HPDE6-E6E7 (cell line): Measurements from ENCODE around the gene CHMP6.
"Not testable (repeated sequence)": the region's sequence is repeated elsewhere in the genome, so short reads cannot be mapped to it uniquely, and the experiment has no call there.

Source experiments
- DNase-seq: peaks from one replicate; pipeline ENCODE4 v3.0.0; 2011; ENCODE audit warnings: missing footprints; ENCODE audit errors: extremely low spot score

The CHMP6 gene

GRCh38 chr17:81029859-81030258 lies 38.2 kb downstream of the CHMP6 start:
- DNase-seq: no peak

- DNase-seq: not testable (repeated sequence)
Observed at GRCh38 chr17:81030312-81030711, 38.7 kb downstream of the CHMP6 start.

- DNase-seq: no peak
Observed at GRCh38 chr17:81030741-81031565, 39.3 kb downstream of the CHMP6 start.

DNA sequence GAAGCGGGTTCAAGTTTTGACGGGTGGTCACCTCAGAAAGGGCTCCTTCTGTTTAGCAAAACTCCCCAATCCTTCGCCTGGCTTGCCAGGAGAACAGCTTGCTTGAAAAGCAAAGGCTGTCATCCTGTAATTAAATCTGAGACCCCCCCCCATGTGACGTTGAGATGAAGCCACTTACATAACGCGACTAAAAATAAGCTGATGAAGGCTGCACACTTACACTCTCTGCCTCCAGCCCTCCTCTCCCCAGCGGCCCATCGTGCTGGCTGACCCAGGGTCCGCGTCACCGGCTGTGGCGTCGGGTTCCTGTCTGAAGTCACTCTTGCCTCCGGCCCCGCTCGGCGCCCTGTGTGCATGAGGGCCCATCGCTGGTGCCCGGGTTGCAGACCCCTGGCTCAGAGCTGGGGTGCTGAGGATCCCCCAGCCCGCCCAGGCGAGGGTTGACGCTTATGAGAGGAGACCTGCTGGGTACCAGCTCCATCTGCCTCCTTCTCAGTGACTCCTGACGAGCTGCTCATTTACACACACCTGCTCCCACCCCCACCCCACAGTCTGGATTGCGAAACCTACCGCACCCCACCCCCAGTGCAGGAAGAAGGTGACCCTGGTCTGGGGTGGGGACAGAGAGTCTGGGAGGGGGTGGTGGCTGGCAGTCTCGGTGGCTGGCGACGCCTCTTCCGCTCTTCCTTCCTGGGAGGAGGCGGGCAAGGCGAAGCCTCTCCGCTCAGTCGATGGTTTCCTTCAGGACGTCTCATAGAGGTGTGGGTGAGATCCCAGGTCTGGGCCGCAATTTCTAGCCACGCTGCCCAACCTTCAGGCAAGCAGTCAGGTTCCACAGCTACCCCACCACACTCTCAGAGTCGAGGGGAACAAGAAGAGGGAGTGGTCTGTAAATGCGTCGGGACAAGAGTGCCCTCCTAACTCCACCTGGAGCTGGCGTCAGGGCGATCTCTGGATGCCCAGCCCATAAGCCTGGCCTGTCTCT lies 40.2 kb downstream of the CHMP6 start:
- no peak for DNase-seq

DNA sequence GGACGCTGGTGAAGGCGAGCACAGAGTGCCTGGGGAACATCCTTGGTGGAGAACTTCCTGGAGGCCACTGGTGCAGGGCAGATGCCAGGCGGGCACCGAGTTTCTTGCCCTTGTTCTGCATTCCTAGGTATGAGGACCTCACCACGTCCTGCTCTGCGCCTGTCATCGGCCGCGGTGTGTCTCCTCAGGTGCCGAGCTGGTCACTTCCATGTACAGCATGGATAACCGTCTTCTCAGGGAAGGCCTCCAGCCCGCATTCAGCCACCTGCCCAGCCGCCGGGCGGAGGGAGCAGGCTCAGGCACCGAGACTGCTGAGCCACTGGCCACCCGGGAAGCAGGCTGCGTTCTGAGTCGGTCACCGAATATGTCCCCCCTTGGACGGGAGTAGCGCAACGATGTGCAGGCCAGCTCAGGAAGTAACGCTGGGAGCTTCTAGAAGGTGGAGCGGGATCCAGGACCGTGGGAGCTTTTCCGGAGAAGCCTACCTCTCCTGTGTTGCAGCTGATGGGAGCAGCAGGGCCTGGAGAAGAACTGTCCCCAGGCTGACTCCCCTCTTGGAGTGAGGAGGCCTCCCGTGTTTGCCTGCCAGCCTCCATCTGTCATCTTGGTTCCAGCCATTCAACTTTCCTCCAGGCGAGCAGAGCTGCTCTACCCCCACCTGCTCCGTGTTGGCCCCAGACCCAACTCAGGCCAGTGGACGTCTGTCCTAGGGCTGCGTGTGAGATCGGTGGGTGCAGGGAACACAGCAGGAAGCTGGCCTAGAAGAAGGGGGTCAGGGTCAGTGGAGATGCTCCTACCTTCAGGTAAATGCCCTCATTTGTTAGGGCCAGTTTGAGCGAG lies 41.2 kb downstream of the CHMP6 start:
- DNase-seq: no peak

GRCh38 chr17:81033535-81034167 lies 42.0 kb downstream of the CHMP6 start:
- no peak for DNase-seq

- DNase-seq: no peak
Observed at GRCh38 chr17:81034168-81034777, 42.6 kb downstream of the CHMP6 start.

DNA sequence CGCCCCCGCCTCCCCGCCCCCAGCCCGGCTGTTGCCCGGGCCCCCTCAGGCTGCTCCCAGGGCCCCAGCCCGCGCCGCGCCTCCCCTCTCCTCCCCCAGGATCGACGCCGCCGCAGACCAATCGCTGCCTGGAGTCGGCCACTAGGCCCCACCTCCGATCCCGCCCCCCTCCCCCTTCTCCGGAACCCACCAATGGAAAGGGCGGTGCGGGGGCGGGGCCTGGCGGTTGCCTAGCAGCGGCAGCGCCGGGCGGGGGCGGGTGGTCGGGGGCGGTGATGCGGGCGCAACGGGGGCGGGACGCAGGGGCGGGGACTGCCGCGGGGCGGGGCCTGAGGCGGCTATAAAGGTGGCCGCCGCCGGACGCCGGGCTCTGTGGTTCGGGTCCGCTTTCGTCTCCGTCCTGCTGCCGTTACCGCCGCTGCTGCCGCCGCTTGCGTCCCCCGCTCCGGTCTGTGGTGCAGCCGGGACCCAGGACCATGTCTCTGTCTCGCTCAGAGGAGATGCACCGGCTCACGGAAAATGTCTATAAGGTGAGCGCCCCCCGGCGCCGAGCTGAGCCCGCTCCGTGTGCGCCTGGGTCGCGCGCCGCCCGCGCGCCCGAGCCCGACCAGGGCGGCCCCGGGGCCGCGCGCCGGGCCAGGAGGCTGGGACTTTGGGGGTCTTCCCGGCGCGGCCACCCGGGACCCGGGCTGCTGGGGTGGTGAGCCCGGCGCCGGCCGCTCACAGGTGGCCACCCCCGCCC lies 43.3 kb downstream of the CHMP6 start, which contains the start of gene BAIAP2:
Gene BAIAP2 (plus strand): TSS at position 373 of the 742 bp plus-strand sequence. CDS start 104 bp downstream, at position 477.
- DNase-seq: peak; percentile 98

DNA sequence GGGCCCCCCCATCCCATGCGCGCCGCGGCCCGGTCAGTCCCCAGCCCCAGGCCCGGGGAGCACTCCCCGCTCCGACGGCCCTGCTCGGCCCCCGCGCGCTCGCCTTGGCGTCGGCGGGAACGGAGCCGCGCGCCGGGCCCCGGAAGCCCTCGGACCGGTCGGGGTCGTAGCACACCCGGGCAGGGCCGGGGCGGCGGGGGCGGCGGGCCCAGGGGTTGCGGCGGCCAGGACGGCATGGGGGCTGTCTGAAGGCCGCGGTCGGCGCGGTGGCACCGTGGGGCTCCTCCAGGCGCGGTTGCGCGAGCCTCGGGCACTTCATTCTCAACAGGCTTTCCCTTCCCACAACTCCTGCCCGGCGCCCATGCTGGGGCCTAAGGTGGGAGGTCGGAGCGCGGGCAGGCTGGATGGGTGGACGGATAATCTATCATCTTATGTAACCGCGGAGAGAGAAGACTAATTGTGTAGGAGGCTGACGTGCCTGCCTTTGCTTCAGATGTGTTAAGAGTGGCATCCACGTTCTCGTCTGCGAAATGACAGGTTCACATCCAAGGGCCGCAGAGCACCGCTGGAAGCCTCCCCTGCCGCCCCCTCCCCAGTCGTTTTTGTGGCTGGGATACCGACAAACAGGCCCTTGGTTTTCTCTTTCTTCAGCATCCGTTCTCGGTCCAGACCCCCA lies 44.0 kb downstream of the CHMP6 start:
- DNase-seq: no peak

DNA sequence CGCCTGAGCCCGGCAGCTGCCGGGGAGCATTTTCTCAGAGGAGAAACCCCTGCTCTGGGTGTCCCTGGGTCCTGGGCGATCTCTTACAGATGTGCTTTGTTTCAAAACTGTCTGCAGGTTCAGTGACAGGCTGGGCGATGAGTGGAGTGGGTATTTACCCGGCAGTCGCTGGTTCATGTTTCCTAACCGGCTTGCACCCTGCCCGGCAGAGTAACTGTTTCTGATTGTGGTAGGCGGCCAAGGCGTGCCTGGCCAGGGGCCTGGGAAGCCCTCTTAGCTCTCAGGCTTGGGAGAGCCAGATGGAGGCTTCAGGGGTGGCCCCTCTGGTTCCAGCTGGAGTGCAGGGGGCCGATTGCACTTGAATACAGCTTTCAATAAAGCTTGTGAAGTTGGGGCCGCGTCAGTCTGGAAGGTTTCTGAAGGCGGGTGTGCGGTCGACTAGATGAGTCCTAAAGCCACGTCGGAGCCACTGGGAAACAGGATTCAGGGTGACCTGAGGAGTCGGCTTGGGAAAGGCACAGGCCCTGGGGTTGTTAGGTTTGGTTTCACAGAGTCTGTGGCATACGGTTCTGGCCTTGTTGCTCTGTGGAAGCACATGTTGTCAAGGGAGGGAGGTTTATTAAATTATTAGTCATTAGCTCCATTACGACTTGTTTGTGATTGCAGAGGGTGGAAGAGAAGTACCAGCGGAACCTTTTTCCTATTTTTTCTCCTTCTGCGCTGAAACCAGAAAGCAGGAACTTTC lies 44.7 kb downstream of the CHMP6 start:
- DNase-seq: no peak

GRCh38 chr17:81037026-81037797 lies 45.6 kb downstream of the CHMP6 start:
- DNase-seq: no peak

- no peak for DNase-seq
Observed at GRCh38 chr17:81037798-81038733, 46.4 kb downstream of the CHMP6 start.

GRCh38 chr17:81039096-81039495 lies 47.5 kb downstream of the CHMP6 start:
- no peak for DNase-seq

DNA sequence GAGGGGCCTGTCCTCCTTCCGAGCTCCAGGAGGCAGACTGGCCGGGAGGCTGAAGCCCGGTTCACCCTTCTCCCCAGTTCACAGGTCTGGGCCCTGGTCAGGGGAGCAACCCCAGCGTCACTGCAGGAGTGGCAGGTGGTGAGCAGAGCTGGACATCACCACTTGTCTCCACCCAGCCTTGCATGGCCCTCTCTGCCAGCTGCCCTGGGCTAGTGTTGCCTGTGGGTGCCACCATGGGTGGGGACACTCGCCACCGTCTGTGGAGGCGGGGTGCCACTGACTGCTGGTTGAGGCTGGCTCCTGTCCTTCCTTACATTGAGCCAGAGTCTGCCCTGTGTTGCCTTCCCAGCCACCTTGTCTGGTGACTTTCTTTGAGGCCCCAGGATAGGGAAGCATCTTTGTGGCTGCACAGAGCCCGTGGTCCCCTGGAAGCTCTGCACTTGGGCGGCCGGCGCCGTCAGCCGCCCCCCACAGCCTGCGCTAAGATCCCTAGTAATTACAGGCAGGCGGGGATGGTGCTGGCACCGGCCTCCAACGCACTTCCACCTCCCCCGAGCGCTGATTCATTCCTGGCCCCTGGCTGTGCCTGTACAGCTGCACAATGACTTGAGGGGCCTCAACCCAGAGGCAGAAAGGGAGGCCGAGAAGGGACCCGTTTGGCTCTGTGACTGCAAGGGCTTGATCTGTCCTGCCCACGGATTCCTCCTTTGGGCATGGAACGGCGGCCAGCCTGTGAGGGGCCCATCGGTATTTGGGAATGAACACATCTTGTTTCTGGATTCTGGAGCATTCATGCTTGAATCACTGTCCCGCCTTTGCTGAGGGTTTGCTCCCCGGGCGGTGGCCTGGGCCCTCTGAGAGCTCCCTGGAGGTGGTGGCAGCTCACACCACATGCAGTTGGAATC lies 48.5 kb downstream of the CHMP6 start:
- no peak for DNase-seq

DNA sequence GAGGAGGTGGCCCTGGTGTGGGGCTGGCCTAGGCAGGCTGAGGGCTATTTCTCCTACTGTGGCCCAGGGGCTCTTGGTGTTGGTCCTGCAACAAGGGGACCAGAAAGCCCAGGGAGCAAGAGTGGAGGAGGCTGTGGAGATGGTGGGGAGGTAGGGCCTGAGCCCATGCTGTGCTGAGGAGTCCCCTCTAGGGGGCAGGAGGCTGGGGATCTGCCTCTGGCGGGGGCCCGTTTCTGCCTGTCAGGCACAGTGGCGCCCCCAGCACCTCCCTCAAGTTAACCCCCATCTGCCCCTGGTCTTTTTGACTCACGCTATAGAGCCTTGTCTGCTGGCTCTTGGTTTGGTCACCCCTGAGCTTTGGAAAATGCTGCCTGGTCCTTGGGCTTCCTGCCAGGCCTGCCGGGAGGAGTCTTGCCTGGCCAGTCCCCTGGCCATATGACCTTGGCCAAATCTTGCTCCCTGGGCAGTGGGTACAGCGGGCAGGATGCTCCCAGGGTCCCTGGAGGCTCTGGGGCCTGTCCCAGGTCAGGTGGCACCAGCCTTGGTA lies 49.2 kb downstream of the CHMP6 start:
- no peak for DNase-seq
